DMS153 (cell line): ENCODE measurements around the gene LYPD4.
"Not testable (repeated sequence)": the region's sequence is repeated elsewhere in the genome, so short reads cannot be mapped to it uniquely, and the experiment has no call there.

ENCODE experiments used
- DNase-seq: peaks from one replicate; lab custom pipeline; 2025; lab: John Stamatoyannopoulos, UW

Gene LYPD4

DNA sequence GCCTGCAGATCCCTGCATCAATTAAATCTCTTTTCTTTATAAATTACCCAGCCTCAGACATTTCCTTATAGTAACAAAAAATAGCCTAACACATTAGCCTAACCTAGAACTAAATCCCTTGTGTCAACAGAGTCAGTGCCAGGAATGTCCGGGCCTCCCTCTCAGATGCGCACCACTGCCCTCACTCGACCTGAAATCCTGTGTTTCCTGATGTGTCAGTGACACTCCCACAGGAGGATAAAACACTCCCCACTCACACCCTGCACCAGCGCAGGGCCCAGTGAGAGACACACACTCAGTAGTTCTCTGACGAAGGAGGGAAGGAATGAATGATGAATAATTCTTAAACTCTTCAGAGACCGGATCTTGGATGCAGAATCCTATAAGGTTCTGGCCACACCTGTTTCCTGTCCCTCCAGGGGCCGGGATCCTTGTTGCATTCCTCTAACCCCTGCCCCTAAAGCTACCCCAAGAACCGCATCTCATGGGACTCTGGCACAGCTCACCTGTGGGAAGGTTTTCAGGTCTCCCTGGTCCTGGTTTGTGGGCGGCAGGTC is 45.0 kb downstream of the LYPD4 start:
- DNase-seq = peak; percentile 57

DNA sequence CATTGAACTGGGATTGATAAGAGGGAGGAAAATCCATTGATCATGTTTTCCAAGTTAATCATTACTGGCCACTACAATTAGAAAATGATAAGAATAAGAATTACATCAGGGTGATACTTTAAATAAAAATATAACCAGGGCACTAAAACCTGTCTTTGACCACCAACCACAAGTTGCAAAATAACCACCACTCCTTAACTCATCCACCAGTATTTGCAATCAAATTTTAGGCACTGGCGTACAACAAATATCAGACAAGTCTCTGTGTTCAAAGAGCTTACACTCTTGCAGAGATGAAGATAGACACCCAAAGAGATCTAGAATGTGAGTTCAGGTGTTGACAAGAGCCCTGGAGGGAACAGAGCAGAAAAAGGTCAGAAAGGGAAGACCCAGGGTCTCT is 47.6 kb downstream of the LYPD4 start:
- DNase-seq = no peak

- no peak for DNase-seq
These were observed 48.1 kb downstream of the LYPD4 start, which contains the start of gene CEACAM3 for GRCh38 chr19:41796362-41796761. TSS of gene CEACAM3 (plus strand) at chr19:41796587. CDS start at chr19:41796678, 91 bp downstream.

DNA sequence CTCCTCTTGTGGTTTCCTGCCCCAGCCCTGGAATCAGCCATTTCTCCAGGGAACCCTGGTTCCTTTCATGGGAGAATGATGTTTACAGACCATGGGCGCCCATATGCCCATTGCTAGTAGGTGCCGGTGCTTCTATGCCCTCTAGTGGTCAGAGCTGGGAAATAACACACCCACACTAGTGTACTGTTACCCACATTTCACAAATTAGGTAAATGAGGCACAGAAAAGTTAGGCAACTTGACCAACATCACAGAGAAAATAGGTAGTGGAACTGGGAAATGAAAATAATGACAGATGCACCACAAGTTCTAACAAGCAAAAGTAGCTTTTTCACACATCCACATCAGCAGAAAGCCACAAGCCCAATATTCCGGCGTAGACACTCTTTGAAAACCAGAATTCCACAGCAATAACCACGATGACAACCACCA is 49.4 kb downstream of the LYPD4 start:
- peak; percentile 51 for DNase-seq

- no peak for DNase-seq
These were observed 51.1 kb downstream of the LYPD4 start for GRCh38 chr19:41793414-41793727.

DNA sequence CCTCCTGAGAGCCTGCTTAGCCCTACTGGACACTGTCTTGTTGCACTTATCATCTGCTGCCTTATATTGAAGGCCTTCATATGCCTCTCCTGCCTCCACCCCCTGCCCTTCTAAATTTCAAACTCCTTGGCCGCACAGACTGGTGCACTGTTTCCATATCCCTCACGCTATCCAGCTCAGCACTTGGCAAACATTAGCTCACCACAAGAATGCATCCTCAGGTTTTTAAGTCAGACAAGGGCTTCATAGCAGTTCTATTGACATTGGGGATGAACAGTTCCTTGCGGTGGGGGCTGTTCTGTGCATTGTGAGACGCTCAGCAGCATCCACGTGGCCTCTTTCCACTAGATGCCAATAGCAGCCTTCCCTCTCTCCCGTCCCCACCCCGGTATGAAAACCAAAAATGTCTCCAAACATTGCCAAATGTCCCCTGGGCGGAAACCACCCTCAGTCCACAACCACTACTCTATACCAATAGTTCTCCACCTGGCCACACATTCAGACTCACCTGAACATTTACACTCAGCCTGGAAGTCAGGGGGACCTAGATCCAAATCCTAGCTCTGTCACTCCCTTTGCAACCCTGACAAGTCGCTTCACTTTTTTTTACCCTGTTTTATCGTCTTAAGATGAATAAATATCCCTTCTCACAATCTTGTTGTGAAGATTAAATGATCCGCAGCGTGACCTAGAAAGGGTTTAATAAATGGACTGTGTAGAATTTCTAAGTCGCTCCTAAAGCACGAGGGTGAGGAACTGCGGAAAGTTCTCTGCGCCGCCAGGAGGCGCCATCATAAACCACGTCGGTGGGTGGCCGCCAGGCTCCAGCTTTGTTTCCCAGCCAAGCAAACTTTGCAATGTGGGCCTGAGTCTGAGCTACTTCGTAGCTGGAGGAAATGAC is 51.7 kb downstream of the LYPD4 start:
- no peak for DNase-seq

GRCh38 chr19:41789053-41789452 is 55.4 kb downstream of the LYPD4 start:
- peak; percentile 57 for DNase-seq

- not testable (repeated sequence) for DNase-seq
These were observed 56.0 kb downstream of the LYPD4 start for GRCh38 chr19:41788518-41788917.
